ENCODE results near the gene OSER1. TPM values are rescaled to one million over a fixed set of nuclear protein-coding genes. Genes with fewer than 3 reads are reported as not detected.

The OSER1 gene
- total and polyA plus RNA-seq, 9 of the 15 experiments (the other 6 are each of a cell fraction or from before 2014, with no cell fraction given): 15.5 to 57.3 (median 19.9) TPM

DNA sequence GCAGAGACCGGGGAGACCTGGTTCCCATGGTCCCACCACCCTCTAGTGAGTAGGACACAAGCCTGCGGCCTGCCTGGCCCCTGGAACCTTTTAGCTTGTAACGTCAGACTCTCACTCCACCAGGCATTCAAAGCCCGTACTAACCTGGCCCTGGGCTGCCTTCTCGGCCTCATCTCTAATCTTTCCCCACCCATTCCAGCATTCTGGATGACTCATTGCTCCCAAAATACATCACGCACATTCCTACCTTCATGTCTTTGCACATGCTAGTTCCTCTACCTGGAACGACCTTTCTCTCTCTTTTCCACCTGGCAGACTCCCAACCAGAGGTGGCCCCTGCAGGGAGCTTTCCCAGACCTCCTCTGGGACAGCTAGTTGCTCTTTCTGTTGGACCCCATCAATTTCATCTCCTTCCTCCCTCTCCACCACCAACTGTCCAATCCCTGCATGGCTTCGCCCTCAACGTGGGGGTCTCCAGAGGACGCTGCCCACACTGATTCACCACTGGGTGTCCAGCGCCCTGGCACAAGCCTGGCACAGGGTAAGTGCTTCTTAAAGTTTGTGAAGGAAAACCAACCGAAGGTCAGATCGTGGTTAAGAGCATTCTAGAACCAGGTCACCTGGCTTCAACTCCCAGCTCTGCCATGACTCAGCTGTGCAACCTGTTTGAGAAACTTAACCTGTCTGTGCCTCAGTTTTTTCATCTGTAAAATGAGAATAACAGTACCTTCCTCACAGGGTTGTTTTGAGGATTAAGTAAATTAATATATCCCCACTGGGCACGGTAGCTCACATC is 58.8 kb downstream of the OSER1 start (continued):
- TF ChIP-seq, protein P1, sequence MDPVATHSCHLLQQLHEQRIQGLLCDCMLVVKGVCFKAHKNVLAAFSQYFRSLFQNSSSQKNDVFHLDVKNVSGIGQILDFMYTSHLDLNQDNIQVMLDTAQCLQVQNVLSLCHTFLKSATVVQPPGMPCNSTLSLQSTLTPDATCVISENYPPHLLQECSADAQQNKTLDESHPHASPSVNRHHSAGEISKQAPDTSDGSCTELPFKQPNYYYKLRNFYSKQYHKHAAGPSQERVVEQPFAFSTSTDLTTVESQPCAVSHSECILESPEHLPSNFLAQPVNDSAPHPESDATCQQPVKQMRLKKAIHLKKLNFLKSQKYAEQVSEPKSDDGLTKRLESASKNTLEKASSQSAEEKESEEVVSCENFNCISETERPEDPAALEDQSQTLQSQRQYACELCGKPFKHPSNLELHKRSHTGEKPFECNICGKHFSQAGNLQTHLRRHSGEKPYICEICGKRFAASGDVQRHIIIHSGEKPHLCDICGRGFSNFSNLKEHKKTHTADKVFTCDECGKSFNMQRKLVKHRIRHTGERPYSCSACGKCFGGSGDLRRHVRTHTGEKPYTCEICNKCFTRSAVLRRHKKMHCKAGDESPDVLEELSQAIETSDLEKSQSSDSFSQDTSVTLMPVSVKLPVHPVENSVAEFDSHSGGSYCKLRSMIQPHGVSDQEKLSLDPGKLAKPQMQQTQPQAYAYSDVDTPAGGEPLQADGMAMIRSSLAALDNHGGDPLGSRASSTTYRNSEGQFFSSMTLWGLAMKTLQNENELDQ (CRISPR knock-in tag; IDR thresholded peaks at IDR 0.05; ENCODE audit: borderline replicate concordance): no peak

DNA sequence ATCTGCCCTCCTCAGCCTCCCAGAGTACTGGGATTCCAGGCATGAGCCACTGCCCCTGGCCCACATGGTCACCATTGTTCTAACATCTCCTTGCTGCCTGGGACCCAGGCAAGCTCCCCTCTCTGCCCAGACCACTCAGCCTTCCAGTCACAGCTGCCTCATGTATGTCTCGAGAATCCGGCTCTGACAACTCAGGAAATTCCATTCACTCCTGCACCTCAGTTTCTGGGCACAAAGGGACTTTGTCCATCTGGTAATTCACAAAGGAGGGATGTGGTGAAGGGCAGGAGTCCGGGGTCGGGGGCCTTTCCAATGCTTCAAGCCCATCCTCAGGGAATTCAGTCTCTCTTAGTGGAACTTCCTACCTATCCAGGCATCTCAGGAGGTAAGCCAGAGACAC is 64.3 kb downstream of the OSER1 start:
- ChIA-PET POLR2A (no interaction called here), CTCF (ENCODE audit: low intra/inter-chr PET ratio) (no interaction called here)
- WGBS (ENCODE audit: insufficient coverage, low coverage, missing lambda C conversion rate): 2% methylated on average over 4 of the region's 4 CpGs
- Histone ChIP-seq H3K9ac (ENCODE audit: insufficient read depth in 1 of 2, low read depth in 2 of 2, low read length in 2 of 2) (no peak overlapping the region), H3K36me3 (ENCODE audit: control insufficient read depth, insufficient read depth, low read length) (no peaks in the 10 kb centered on the region), H3K4me1 (replicated peaks in 1 of 2; ENCODE audit: control insufficient read depth in 2 of 2, insufficient read depth in 2 of 2, low read length in 2 of 2) (no peaks in the 10 kb centered on the region), H3K9me1 (ENCODE audit: control insufficient read depth, insufficient read depth, low read length) (no peaks in the 10 kb centered on the region), H3K27me3 (ENCODE audit: control insufficient read depth in 2 of 2, insufficient read depth in 2 of 2, low read length in 2 of 2) (peaks cover 45 to 72% of the 10 kb centered on the region in 2 experiments), H3K4me3 (no peak overlapping the region), H2AFZ (ENCODE audit: low read depth, low read length) (no peak overlapping the region), H3K4me2 (ENCODE audit: insufficient read depth, low read length) (no peak overlapping the region), H3K27ac (ENCODE audit: extremely low read depth, low read depth, low read length) (no peak overlapping the region), H4K20me1 (replicated peaks; ENCODE audit: control insufficient read depth, insufficient read depth, low read length) (peaks cover 7% of the 10 kb centered on the region; the same call in 1 of the 2 replicates), H3K79me2 (ENCODE audit: control insufficient read depth, insufficient read depth, low read length) (no peaks in the 10 kb centered on the region), H3K9me3 (replicated peaks; ENCODE audit: control insufficient read depth, insufficient read depth, low read depth, low read length) (no peaks in the 10 kb centered on the region)
- ATAC-seq (no peak), DNase-seq (ENCODE audit: extremely low read depth in 1 of 4, low spot score in 3 of 4) (no peak), FAIRE-seq (no peak)
- in situ Hi-C loops (cut with MboI): no loop called here
- no TSS peak for BruUV-seq (replicated peaks)
- intact Hi-C loops (cut with micrococcal nuclease): no loop called here
- no peak for TF ChIP-seq MAZ (CRISPR knock-in tag; conservative IDR thresholded peaks at IDR 0.05 in 1 of 2, IDR thresholded peaks at IDR 0.05 in 1 of 2)
- no peak for TF ChIP-seq ZNF354B (CRISPR knock-in tag; IDR thresholded peaks at IDR 0.05)
- no peak for TF ChIP-seq PTBP1 (IDR thresholded peaks at IDR 0.05; ENCODE audit: low read depth, low read length)
- TF ChIP-seq TARDBP (IDR thresholded peaks at IDR 0.05): no peak
- TF ChIP-seq ZKSCAN3 (CRISPR knock-in tag; IDR thresholded peaks at IDR 0.05): no peak
- TF ChIP-seq MCM2 (IDR thresholded peaks at IDR 0.05; ENCODE audit: low read depth): no peak
- TF ChIP-seq, protein P2, sequence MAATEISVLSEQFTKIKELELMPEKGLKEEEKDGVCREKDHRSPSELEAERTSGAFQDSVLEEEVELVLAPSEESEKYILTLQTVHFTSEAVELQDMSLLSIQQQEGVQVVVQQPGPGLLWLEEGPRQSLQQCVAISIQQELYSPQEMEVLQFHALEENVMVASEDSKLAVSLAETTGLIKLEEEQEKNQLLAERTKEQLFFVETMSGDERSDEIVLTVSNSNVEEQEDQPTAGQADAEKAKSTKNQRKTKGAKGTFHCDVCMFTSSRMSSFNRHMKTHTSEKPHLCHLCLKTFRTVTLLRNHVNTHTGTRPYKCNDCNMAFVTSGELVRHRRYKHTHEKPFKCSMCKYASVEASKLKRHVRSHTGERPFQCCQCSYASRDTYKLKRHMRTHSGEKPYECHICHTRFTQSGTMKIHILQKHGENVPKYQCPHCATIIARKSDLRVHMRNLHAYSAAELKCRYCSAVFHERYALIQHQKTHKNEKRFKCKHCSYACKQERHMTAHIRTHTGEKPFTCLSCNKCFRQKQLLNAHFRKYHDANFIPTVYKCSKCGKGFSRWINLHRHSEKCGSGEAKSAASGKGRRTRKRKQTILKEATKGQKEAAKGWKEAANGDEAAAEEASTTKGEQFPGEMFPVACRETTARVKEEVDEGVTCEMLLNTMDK (IDR thresholded peaks at IDR 0.05; ENCODE audit: borderline replicate concordance, insufficient read depth, low read depth, low read length, poor library complexity, severe bottlenecking): no peak
- no peak for TF ChIP-seq ZNF766 (CRISPR knock-in tag; conservative IDR thresholded peaks at IDR 0.05)
- TF ChIP-seq, protein P3, sequence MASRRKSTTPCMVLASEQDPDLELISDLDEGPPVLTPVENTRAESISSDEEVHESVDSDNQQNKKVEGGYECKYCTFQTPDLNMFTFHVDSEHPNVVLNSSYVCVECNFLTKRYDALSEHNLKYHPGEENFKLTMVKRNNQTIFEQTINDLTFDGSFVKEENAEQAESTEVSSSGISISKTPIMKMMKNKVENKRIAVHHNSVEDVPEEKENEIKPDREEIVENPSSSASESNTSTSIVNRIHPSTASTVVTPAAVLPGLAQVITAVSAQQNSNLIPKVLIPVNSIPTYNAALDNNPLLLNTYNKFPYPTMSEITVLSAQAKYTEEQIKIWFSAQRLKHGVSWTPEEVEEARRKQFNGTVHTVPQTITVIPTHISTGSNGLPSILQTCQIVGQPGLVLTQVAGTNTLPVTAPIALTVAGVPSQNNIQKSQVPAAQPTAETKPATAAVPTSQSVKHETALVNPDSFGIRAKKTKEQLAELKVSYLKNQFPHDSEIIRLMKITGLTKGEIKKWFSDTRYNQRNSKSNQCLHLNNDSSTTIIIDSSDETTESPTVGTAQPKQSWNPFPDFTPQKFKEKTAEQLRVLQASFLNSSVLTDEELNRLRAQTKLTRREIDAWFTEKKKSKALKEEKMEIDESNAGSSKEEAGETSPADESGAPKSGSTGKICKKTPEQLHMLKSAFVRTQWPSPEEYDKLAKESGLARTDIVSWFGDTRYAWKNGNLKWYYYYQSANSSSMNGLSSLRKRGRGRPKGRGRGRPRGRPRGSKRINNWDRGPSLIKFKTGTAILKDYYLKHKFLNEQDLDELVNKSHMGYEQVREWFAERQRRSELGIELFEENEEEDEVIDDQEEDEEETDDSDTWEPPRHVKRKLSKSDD (conservative IDR thresholded peaks at IDR 0.05; ENCODE audit: low read length): no peak
- no peak for TF ChIP-seq XRCC3 (IDR thresholded peaks at IDR 0.05)
- no peak for TF ChIP-seq CSDE1 (IDR thresholded peaks at IDR 0.05)
- no peak for TF ChIP-seq FOS (IDR thresholded peaks at IDR 0.05; ENCODE audit: extremely low read depth, insufficient read length)
